Neural progenitor cell (in vitro differentiated cells): ENCODE measurements around the gene CLIP2. TPM values are rescaled to one million over a fixed set of nuclear protein-coding genes. Genes with fewer than 3 reads are reported as not detected.

Experiments used
- DNase-seq: peaks from one replicate; pipeline ENCODE4 v3.0.0-alpha.2; 2016; ENCODE audit warnings: low spot score
- H2AFZ ChIP-seq: fragments of 200-600 bp; sonication (generic); replicated peaks from 2 replicates; pipeline ENCODE4 v1.6.1; 2016; ENCODE audit warnings: antibody characterized with exemption
- H3F3A ChIP-seq: fragments of 200-600 bp; sonication (generic); 2 replicates; pipeline ENCODE4 v1.6.1; 2016; ENCODE audit warnings: antibody characterized with exemption, low read depth
- H3K27ac ChIP-seq: fragments of 200-600 bp; sonication (generic); 2 replicates; pipeline ENCODE4 v1.5.1; 2016; ENCODE audit warnings: mild to moderate bottlenecking
- H3K27me3 ChIP-seq: fragments of 200-600 bp; sonication (generic); 2 replicates; pipeline ENCODE4 v1.6.1; 2016; ENCODE audit warnings: mild to moderate bottlenecking, moderate library complexity
- H3K36me3 ChIP-seq: fragments of 200-600 bp; sonication (generic); 2 replicates; pipeline ENCODE4 v1.5.1; 2016
- H3K4me1 ChIP-seq: fragments of 200-600 bp; sonication (generic); 2 replicates; pipeline ENCODE4 v1.6.1; 2016; ENCODE audit warnings: mixed run types
- H3K4me2 ChIP-seq: fragments of 200-600 bp; sonication (generic); 2 replicates; pipeline ENCODE4 v1.6.1; 2016
- H3K4me3 ChIP-seq: fragments of 200-600 bp; sonication (generic); 2 replicates; pipeline ENCODE4 v1.5.1; 2016
- H3K79me2 ChIP-seq: fragments of 200-600 bp; sonication (generic); 2 replicates; pipeline ENCODE4 v1.6.1; 2016; ENCODE audit warnings: low read depth
- H3K9ac ChIP-seq: fragments of 200-600 bp; sonication (generic); 2 replicates; pipeline ENCODE4 v1.6.1; 2016
- H3K9me3 ChIP-seq: fragments of 200-600 bp; sonication (generic); 2 replicates; pipeline ENCODE4 v1.5.1; 2016; ENCODE audit warnings: low read depth
- H4K20me1 ChIP-seq: fragments of 200-600 bp; sonication (generic); 2 replicates; pipeline ENCODE4 v1.6.1; 2016; ENCODE audit warnings: low read depth
- H3K27ac Mint-ChIP-seq: 3 replicates; pipeline ENCODE4 v1.8.0; 2021; ENCODE audit warnings: mixed read lengths
- H3K27me3 Mint-ChIP-seq: 2 replicates; pipeline ENCODE4 v1.8.0; 2022; ENCODE audit warnings: low read depth, mild to moderate bottlenecking, inconsistent platforms, moderate library complexity, mixed read lengths; ENCODE audit not compliant: insufficient read depth
- H3K36me3 Mint-ChIP-seq: 3 replicates; pipeline ENCODE4 v1.8.0; 2021; ENCODE audit warnings: mixed read lengths
- H3K4me1 Mint-ChIP-seq: 3 replicates; pipeline ENCODE4 v1.8.0; 2021; ENCODE audit warnings: mixed read lengths
- H3K4me3 Mint-ChIP-seq: 3 replicates; pipeline ENCODE4 v1.8.0; 2021; ENCODE audit warnings: mild to moderate bottlenecking, moderate library complexity, mixed read lengths
- H3K9me3 Mint-ChIP-seq: 3 replicates; pipeline ENCODE4 v1.8.0; 2020; ENCODE audit warnings: mixed read lengths
- CTCF ChIP-seq: fragments of 200-600 bp; sonication (generic); IDR thresholded peaks from 2 replicates; pipeline ENCODE4 v1.5.1; 2017; ENCODE audit warnings: antibody characterized with exemption, mild to moderate bottlenecking
- EZH2 ChIP-seq: fragments of 200-600 bp; sonication (generic); IDR thresholded peaks from 2 replicates; pipeline ENCODE4 v1.6.1; 2017; ENCODE audit warnings: antibody characterized with exemption, mild to moderate bottlenecking, moderate library complexity
- EZH2phosphoT487 ChIP-seq: fragments of 200-600 bp; sonication (generic); IDR thresholded peaks from 2 replicates; pipeline ENCODE4 v1.6.1; 2017; ENCODE audit warnings: antibody characterized with exemption
- total RNA-seq: library from RNA; depleted of rRNA; stranded (reverse); fragments of >200 nt; gene quantifications from 2 replicates; pipeline ENCODE4 v1.2.3, GENCODE V29; 2015; ENCODE audit warnings: low replicate concordance

CLIP2 gene
- total RNA-seq, 1 donor from 2014 or later, result 7.5 TPM

GRCh38 chr7:74324531-74325209 is 35.5 kb downstream of the CLIP2 start:
- Histone ChIP-seq H3K79me2 (no peaks in the 10 kb centered on the region), H3K9ac (no peak overlapping the region), H3K27me3 (no peaks in the 10 kb centered on the region), H3F3A (no peaks in the 10 kb centered on the region), H3K36me3 (no peaks in the 10 kb centered on the region), H3K4me2 (no peak overlapping the region), H3K9me3 (no peaks in the 10 kb centered on the region), H3K4me3 (no peak overlapping the region), H3K4me1 (no peaks in the 10 kb centered on the region), H4K20me1 (no peaks in the 10 kb centered on the region), H3K27ac (no peak overlapping the region), H2AFZ (no peak overlapping the region)
- Mint-ChIP-seq H3K4me3 (no peak overlapping the region), H3K27me3 (no peaks in the 10 kb centered on the region), H3K4me1 (no peaks in the 10 kb centered on the region), H3K36me3 (peaks cover 8% of the 10 kb centered on the region), H3K27ac (no peak overlapping the region), H3K9me3 (no peaks in the 10 kb centered on the region)
- TF ChIP-seq EZH2phosphoT487, result no peak
- no peak for TF ChIP-seq EZH2
- DNase-seq, result no peak

- H3F3A ChIP-seq, result no peaks in the 10 kb centered on the region
- Mint-ChIP-seq H3K36me3 (peaks cover 8% of the 10 kb centered on the region), H3K9me3 (no peaks in the 10 kb centered on the region), H3K27me3 (no peaks in the 10 kb centered on the region), H3K4me1 (no peaks in the 10 kb centered on the region), H3K27ac (no peak overlapping the region), H3K4me3 (no peak overlapping the region)
- H2AFZ ChIP-seq, result no peak overlapping the region
- H3K27me3 ChIP-seq, result no peaks in the 10 kb centered on the region
- H3K9me3 ChIP-seq, result no peaks in the 10 kb centered on the region
- no peaks in the 10 kb centered on the region for H3K4me1 ChIP-seq
- no peaks in the 10 kb centered on the region for H3K36me3 ChIP-seq
- H4K20me1 ChIP-seq, result no peaks in the 10 kb centered on the region
- H3K4me2 ChIP-seq, result no peak overlapping the region
- no peaks in the 10 kb centered on the region for H3K79me2 ChIP-seq
- no peak overlapping the region for H3K27ac ChIP-seq
- no peak overlapping the region for H3K4me3 ChIP-seq
- no peak for DNase-seq
- no peak for TF ChIP-seq EZH2
- no peak for TF ChIP-seq CTCF
- no peak for TF ChIP-seq EZH2phosphoT487
- no peak overlapping the region for H3K9ac ChIP-seq
Measured at GRCh38 chr7:74325210-74325565, 36.0 kb downstream of the CLIP2 start.

GRCh38 chr7:74329225-74329624 is 40.0 kb downstream of the CLIP2 start:
- H3K4me3 Mint-ChIP-seq, result no peak overlapping the region
- Histone ChIP-seq H2AFZ (no peak overlapping the region), H3K4me3 (no peak overlapping the region), H3K9ac (no peak overlapping the region), H3K4me2 (no peak overlapping the region), H3K27me3 (no peaks in the 10 kb centered on the region), H3K4me1 (no peaks in the 10 kb centered on the region), H3K36me3 (no peaks in the 10 kb centered on the region), H3K27ac (no peak overlapping the region), H4K20me1 (no peaks in the 10 kb centered on the region), H3F3A (no peaks in the 10 kb centered on the region), H3K79me2 (no peaks in the 10 kb centered on the region), H3K9me3 (no peaks in the 10 kb centered on the region)
- no peaks in the 10 kb centered on the region for H3K4me1 Mint-ChIP-seq
- H3K27ac Mint-ChIP-seq, result no peak overlapping the region
- H3K9me3 Mint-ChIP-seq, result no peaks in the 10 kb centered on the region
- TF ChIP-seq CTCF (no peak), EZH2 (no peak), EZH2phosphoT487 (no peak)
- peaks cover 11% of the 10 kb centered on the region for H3K36me3 Mint-ChIP-seq
- H3K27me3 Mint-ChIP-seq, result peaks cover 2% of the 10 kb centered on the region
- no peak for DNase-seq

GRCh38 chr7:74332373-74333176 is 43.4 kb downstream of the CLIP2 start:
- H3K27me3 Mint-ChIP-seq, result peaks cover 2% of the 10 kb centered on the region
- no peaks in the 10 kb centered on the region for H3K4me1 Mint-ChIP-seq
- H3K79me2 ChIP-seq, result no peaks in the 10 kb centered on the region
- no peaks in the 10 kb centered on the region for H4K20me1 ChIP-seq
- no peaks in the 10 kb centered on the region for H3K27me3 ChIP-seq
- peaks cover 9% of the 10 kb centered on the region for H3K36me3 Mint-ChIP-seq
- H3K4me1 ChIP-seq, result no peaks in the 10 kb centered on the region
- no peak overlapping the region for H3K4me3 ChIP-seq
- no peak overlapping the region for H3K27ac ChIP-seq
- no peaks in the 10 kb centered on the region for H3F3A ChIP-seq
- H2AFZ ChIP-seq, result no peak overlapping the region
- no peak overlapping the region for H3K4me2 ChIP-seq
- no peaks in the 10 kb centered on the region for H3K9me3 ChIP-seq
- no peak for DNase-seq
- H3K4me3 Mint-ChIP-seq, result no peak overlapping the region
- no peak overlapping the region for H3K9ac ChIP-seq
- H3K36me3 ChIP-seq, result no peaks in the 10 kb centered on the region
- H3K27ac Mint-ChIP-seq, result no peak overlapping the region
- H3K9me3 Mint-ChIP-seq, result no peaks in the 10 kb centered on the region
- TF ChIP-seq EZH2phosphoT487 (no peak), EZH2 (no peak)
